ENCODE data around the gene PABPN1L.

DNA sequence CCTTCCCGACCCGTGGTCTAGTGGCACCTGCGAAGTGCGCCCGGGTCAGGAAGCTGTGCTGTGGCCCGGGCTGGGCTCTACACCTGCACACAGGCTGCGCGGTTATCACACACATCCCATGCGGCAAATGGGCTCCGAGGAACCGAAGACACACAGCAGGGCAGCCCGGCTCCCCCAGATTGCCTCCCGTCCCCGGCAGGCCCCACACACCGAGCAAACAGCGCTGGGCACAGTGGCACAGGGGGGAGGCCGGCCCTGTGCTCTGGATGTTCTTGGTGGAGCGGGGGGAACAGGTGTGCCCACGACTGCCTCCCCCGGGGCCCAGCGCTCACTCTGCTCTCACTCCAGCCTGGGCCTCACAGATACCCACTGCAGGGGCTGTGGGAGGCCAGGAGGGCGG lies 28.9 kb upstream of the PABPN1L start:
- TF ChIP-seq, protein P1, sequence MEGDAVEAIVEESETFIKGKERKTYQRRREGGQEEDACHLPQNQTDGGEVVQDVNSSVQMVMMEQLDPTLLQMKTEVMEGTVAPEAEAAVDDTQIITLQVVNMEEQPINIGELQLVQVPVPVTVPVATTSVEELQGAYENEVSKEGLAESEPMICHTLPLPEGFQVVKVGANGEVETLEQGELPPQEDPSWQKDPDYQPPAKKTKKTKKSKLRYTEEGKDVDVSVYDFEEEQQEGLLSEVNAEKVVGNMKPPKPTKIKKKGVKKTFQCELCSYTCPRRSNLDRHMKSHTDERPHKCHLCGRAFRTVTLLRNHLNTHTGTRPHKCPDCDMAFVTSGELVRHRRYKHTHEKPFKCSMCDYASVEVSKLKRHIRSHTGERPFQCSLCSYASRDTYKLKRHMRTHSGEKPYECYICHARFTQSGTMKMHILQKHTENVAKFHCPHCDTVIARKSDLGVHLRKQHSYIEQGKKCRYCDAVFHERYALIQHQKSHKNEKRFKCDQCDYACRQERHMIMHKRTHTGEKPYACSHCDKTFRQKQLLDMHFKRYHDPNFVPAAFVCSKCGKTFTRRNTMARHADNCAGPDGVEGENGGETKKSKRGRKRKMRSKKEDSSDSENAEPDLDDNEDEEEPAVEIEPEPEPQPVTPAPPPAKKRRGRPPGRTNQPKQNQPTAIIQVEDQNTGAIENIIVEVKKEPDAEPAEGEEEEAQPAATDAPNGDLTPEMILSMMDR (conservative IDR thresholded peaks at IDR 0.05) = no peak
- TF ChIP-seq ZFX (IDR thresholded peaks at IDR 0.05) = no peak

Data from C4-2B (cell line).